GM18502 (cell line): ENCODE measurements around the gene RAB7A.

Source experiments
- ATAC-seq: cut with Tn5 transposase; IDR thresholded peaks from one replicate; pipeline ENCODE4 v1.9.1; 2021; ENCODE audit warnings: mild to moderate bottlenecking; ENCODE audit not compliant: unreplicated experiment, poor library complexity

The RAB7A gene

GRCh38 chr3:128845778-128846485 is 119.9 kb downstream of the RAB7A start:
- ATAC-seq = peak; percentile 77

- ATAC-seq = no peak
Measured at GRCh38 chr3:128846486-128846891, 120.5 kb downstream of the RAB7A start.

- no peak for ATAC-seq
Measured at GRCh38 chr3:128847666-128848370, 121.8 kb downstream of the RAB7A start.

GRCh38 chr3:128848936-128849335 is 123.0 kb downstream of the RAB7A start:
- no peak for ATAC-seq

- no peak for ATAC-seq
Measured at GRCh38 chr3:128849911-128850455, 124.0 kb downstream of the RAB7A start.

GRCh38 chr3:128850544-128850943 is 124.6 kb downstream of the RAB7A start:
- no peak for ATAC-seq

- no peak for ATAC-seq
Measured at GRCh38 chr3:128851601-128852000, 125.6 kb downstream of the RAB7A start.

GRCh38 chr3:128853826-128854225 is 127.8 kb downstream of the RAB7A start:
- no peak for ATAC-seq

GRCh38 chr3:128854475-128854874 is 128.5 kb downstream of the RAB7A start:
- no peak for ATAC-seq

GRCh38 chr3:128855569-128855968 is 129.6 kb downstream of the RAB7A start:
- ATAC-seq = no peak

GRCh38 chr3:128858167-128858566 is 132.2 kb downstream of the RAB7A start:
- ATAC-seq = no peak

- no peak for ATAC-seq
Measured at GRCh38 chr3:128859630-128860029, 133.6 kb downstream of the RAB7A start.

- no peak for ATAC-seq
Measured at GRCh38 chr3:128861491-128861890, 135.5 kb downstream of the RAB7A start.

GRCh38 chr3:128863560-128863959 is 137.6 kb downstream of the RAB7A start:
- ATAC-seq = no peak
